Tongue (tissue), 2 donors: ENCODE data around the gene KDM4C. TPM values are rescaled to one million over a fixed set of nuclear protein-coding genes. Genes with fewer than 3 reads are reported as not detected.
"Not testable (repeated sequence)": the region's sequence is repeated elsewhere in the genome, so short reads cannot be mapped to it uniquely, and the experiment has no call there.

Experiments used
- DNase-seq: peaks from one replicate; pipeline ENCODE4 v3.0.0-alpha.2; 2015
- total RNA-seq: library from RNA; depleted of rRNA; stranded (reverse); fragments of >200 nt; gene quantifications from one replicate; pipeline ENCODE4 v1.2.3, GENCODE V29; 2014

The KDM4C gene
- total RNA-seq, 1 donor from 2014 or later = 51.6 TPM

GRCh38 chr9:6764523-6764922, 6.8 kb downstream of the KDM4C start:
- DNase-seq = no peak

- no peak for DNase-seq
These were observed 7.2 kb downstream of the KDM4C start for GRCh38 chr9:6764950-6765349.

- DNase-seq = no peak
These were observed 7.6 kb downstream of the KDM4C start for GRCh38 chr9:6765396-6765795.

- DNase-seq = no peak
These were observed 8.8 kb downstream of the KDM4C start for GRCh38 chr9:6766606-6767005.

- not testable (repeated sequence) for DNase-seq
These were observed 10.8 kb downstream of the KDM4C start for GRCh38 chr9:6768587-6768986.

- no peak for DNase-seq
These were observed 13.9 kb downstream of the KDM4C start for GRCh38 chr9:6771722-6772121.

GRCh38 chr9:6777213-6777902, 19.6 kb downstream of the KDM4C start:
- no peak for DNase-seq

GRCh38 chr9:6779417-6780241, 21.9 kb downstream of the KDM4C start:
- no peak for DNase-seq

GRCh38 chr9:6780690-6781089, 22.9 kb downstream of the KDM4C start:
- no peak for DNase-seq

GRCh38 chr9:6781476-6781875, 23.7 kb downstream of the KDM4C start:
- peak; percentile 14 for DNase-seq

GRCh38 chr9:6782345-6782744, 24.6 kb downstream of the KDM4C start:
- no peak for DNase-seq

- no peak for DNase-seq
These were observed 25.2 kb downstream of the KDM4C start for GRCh38 chr9:6782981-6783380.

GRCh38 chr9:6783753-6784152, 26.0 kb downstream of the KDM4C start:
- DNase-seq = no peak

GRCh38 chr9:6785682-6786081, 27.9 kb downstream of the KDM4C start:
- no peak for DNase-seq

GRCh38 chr9:6787793-6788161, 30.0 kb downstream of the KDM4C start:
- DNase-seq = no peak

GRCh38 chr9:6788162-6789016, 30.6 kb downstream of the KDM4C start:
- no peak for DNase-seq

GRCh38 chr9:6789017-6789338, 31.2 kb downstream of the KDM4C start:
- not testable (repeated sequence) for DNase-seq

- no peak for DNase-seq
These were observed 33.1 kb downstream of the KDM4C start for GRCh38 chr9:6790866-6791265.

- DNase-seq = no peak
These were observed 35.4 kb downstream of the KDM4C start for GRCh38 chr9:6793203-6793602.

GRCh38 chr9:6794936-6795335, 37.2 kb downstream of the KDM4C start:
- no peak for DNase-seq

GRCh38 chr9:6802926-6803325, 45.2 kb downstream of the KDM4C start:
- no peak for DNase-seq

- DNase-seq = peak; percentile 25
These were observed 47.8 kb downstream of the KDM4C start for GRCh38 chr9:6805532-6805931.

- DNase-seq = not testable (repeated sequence)
These were observed 48.5 kb downstream of the KDM4C start for GRCh38 chr9:6806318-6806717.
